GOT3 (cell line): ENCODE data around the gene DEDD2.

Experiments
- DNase-seq: peaks from one replicate; lab custom pipeline; 2025; ENCODE audit warnings: mixed read lengths; lab: John Stamatoyannopoulos, UW

Gene DEDD2

DNA sequence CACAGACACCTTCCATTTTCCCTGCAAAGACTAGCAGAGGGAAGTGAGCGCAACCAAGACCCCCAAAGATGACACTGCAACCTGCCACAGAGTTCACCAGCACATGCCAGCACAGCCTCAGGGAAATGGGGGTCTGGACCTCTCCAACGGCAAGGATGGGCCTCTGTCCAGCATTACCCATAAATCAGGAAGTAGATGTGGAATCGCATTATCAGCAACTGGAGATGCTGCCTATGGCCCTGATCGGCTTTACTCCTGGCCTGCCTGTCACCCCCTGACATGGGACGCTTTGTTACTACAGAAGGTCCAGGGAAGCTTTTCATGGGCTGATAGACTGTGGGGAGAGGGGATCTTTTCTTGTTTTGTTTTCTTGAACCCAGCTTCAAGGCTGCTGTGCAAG lies 43.8 kb downstream of the DEDD2 start:
- no peak for DNase-seq

DNA sequence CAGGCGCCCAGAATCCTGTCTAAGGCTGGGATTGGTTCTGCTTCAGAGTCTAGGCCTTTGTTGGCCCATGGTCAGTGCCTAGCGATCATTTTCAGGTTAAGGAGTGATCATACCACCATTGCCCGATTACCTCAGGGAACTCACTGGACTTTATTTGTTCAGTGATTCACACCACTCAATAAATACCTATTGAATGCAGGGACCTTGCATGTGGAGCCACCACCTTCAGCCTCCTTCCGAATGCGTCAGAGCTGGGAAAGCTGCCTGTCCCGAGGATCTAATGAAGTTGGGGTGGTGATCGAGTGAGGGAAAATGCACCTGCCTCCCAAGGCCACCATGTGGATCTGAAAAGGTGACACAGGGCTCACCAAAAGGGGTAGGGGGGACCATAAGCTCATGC lies 45.2 kb downstream of the DEDD2 start:
- DNase-seq, result no peak

DNA sequence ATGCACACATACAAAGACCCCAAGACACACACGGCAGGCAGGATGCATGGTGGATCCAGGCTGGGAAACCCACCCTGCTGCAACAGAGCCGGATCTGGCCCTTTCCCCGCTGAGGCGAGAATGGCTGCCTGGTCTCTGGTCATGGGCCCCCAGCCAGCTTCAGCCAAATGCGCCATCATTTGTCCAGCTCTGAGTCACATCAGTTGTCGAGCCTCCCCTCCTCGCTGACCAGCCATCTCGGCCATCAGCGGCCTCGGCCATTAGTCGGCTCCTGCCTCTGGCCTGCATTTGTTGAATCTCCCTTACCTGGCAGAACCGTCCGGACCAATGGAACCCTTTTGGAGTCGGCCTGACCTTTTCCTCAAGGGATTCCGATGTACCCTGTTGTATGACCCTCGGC lies 46.8 kb downstream of the DEDD2 start:
- no peak for DNase-seq

DNA sequence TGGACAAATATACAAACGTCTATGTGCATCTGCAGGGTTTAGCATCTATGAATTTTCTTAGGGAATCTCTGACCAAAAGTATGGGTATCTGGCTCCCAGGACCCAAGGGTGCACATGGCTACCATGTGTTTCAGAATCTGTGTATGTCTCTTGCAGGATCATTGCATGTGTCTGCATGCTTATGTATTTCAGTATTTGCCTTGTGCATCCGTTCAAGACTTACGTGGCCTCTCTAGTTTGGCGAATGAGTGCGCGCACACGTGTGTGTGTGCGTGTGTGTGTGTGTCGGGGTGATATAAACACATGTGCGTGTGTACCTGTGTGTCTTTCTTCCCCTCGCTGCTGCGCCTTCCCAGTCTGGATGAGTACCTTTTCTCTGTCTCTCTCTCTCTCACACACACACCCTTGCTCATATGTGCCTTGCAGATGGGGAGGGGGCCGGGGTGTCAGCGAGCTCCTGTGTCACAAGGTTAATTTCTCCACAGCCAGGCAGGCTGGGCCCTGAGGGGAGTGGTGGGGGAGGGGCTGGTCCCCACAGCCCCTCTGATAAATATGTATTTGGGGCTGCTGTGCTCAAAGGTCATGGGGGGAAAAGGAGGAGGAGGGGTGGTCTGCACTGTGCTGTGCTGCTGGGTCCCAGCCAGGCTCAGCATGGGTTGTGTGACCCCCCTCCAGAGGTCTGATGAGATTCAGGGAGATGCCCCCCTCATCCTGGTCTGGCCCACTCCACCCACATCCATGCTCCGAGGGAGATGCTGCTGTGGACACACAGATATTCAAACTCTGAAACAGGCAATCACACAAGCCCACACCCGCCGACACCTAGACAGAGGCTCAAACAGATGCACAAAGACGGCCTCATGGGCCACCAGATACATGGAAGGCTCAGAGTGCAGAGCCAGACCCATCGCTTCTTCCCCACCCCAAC lies 47.7 kb downstream of the DEDD2 start:
- no peak for DNase-seq

- DNase-seq, result no peak
Measured at GRCh38 chr19:42168206-42168605, 49.3 kb downstream of the DEDD2 start.

DNA sequence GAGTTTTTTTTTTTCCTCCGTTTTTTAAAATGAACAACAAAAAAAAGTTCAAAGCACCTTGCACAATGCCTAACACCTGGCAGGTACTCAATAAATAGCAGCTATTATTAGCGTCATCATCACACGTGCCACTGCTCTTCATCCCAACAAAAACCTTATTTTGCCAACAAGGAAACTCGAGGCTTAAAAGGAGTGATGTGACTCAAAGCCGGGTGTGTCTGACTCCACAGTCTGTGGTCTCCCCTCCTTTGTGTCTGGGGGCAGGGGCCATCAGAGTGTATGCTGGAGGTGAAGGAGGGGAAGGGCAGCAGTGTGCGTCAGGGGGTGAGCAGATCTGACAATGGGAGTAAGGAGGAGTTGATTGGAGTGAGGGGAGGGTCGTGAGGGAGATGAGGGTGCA lies 51.2 kb downstream of the DEDD2 start:
- no peak for DNase-seq

GRCh38 chr19:42165146-42165545 lies 52.3 kb downstream of the DEDD2 start:
- no peak for DNase-seq

DNA sequence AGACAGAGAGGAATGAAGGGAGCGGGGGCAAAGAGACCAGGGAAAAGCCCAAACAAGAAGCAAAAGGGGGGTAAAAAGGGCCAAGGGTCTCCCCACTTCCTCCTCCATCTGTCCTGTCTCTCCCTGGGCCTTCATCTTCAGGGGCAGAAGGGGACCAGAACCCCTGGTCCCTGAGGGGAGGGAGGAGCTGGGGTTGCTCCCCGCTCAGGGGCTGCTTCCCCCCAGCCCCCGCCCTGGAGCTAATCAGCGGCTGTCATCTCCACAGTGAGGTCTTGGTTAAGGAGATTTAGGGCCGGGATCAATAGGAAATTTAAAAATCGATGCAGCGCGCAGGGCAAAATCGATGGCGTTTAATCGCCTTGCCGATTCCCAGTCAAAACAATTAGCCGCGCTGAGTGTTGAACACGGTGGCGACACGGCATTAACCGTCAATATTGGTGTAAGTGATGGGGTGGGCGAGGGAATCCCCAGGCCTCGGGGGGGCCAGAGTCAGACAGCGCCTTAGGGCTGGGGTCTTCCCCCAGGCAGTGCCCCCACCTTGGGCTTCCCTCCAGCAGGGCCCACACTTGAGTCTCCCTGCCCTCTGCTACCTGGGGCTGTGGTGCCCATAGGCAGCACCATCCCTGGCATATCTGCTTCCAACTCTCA lies 55.7 kb downstream of the DEDD2 start:
- DNase-seq, result no peak

DNA sequence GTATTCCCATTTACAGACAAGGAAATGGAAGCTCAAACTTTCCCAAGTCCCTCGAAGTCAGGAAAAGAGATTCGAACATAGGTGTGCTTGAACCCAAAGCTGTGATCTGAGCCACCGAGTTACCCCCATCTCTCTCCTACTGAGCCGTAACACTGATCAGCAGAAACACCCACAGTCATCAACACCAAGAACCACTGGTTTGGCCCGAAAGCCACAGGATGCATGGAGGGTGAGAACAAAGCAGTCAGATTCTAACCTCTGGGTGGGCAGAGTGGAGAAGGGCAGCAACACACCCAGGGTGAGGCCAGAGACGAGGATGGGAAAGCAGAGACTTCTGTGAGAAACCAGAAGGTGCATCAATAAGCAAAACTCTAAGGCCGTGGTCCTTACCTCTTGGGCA lies 57.5 kb downstream of the DEDD2 start:
- no peak for DNase-seq

DNA sequence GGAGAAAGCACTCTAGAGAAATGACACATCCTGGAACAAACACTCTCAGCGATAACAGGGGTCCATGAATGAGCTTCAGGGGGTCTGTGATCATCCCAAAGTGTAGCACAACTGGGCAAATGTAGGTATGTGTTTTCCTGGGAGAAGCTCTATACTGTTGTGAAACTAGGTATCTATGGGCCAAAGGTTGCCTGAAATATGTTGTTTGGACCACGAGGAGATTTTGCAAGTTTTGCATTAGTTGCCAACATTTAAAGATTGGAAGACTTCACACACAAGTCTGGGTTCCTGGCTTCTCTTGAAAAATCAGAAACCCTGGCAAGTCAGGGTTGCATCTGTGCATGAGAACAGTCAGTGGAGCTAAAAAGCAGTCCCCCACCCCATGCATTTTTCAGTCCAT lies 58.6 kb downstream of the DEDD2 start:
- DNase-seq, result no peak

DNA sequence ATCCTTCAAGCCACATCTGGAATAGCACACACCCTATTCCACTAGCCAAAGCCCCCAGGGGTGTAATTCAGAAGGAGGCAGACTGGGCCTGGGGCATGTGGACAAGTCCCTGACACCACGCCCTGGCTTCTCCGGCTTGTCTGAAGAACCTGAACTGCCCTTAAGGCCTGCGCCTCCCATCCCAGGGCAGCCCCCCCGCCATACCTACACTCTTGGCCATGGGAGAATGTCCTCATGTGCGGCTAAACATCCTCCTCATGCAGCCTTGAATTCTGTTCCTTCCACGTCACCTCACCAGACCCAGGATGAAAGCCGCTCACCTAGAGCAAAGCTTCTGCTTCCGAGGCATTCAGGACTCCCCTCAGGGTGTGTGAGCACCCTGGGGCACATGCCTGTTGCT lies 60.9 kb downstream of the DEDD2 start:
- no peak for DNase-seq

DNA sequence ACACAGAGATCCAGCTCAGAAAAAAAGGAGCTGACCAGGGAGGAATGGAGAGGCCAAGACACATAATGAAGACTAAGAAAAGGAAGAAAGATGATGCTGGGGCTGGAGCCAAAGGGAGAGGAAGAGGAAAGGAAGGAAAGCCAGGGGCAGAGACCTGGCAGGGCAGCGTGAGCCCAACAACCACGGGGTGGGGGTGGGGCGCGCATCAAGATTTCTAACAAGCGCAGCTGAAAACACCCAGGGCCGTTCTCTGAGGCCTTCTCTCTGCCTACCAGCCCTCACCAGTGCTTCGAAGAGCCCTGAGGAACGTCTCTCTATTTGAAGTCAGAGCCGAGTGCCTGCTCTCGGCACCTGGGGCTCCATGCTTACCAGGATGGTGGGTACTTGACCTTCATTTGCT lies 61.7 kb downstream of the DEDD2 start:
- DNase-seq, result no peak

GRCh38 chr19:42154471-42155323 lies 62.8 kb downstream of the DEDD2 start:
- DNase-seq, result no peak

DNA sequence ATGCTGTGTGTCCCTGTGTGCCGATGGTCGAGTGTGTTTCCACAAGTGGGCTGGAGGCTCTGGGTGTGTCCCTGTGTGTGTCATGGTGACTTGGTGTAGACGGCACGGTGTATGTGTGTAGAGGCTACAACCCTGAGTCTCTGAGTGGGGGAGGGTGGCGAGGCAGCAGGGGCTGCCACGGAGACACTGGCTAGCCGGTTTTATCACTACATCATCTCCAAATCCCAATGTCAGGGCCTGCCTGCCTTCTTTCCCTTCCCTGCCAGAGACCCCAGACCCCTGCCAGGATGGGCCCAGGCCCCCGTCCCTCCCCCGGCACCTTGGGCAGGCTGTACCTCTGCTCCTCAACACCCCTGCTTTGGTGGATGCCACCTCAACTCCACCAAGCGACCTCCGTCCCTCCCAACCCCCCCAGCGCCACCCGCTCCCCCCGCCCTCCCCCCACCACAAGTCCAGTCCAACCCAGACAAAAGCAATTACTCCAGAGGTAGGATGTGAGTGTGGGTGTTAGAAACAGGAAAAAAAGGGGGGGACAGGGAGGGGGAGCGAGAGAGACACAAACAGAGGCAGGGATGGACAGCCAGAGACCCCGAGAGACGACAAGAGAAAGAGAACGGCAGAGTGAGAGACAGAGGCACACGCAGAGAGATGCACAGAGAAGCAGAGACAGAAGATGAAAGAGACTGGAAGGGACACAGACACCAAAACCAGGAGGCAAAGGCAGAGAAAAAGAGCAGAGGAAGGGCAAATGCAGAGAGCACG lies 63.6 kb downstream of the DEDD2 start:
- DNase-seq, result no peak

- DNase-seq, result no peak
Measured at GRCh38 chr19:42152910-42153671, 64.4 kb downstream of the DEDD2 start.

GRCh38 chr19:42151782-42152684 lies 65.4 kb downstream of the DEDD2 start:
- DNase-seq, result no peak

- DNase-seq, result no peak
Measured at GRCh38 chr19:42150911-42151361, 66.5 kb downstream of the DEDD2 start.

GRCh38 chr19:42150364-42150763 lies 67.1 kb downstream of the DEDD2 start:
- no peak for DNase-seq

GRCh38 chr19:42149447-42150202 lies 67.9 kb downstream of the DEDD2 start:
- DNase-seq, result no peak
